GM19395 (cell line): ENCODE data around the gene ADGRG4.
"Not testable (repeated sequence)": the region's sequence is repeated elsewhere in the genome, so short reads cannot be mapped to it uniquely, and the experiment has no call there.

Experiments
- ATAC-seq: cut with Tn5 transposase; IDR thresholded peaks from one replicate; pipeline ENCODE4 v1.9.1; 2021; ENCODE audit warnings: mild to moderate bottlenecking, moderate library complexity; ENCODE audit not compliant: unreplicated experiment

The ADGRG4 gene

GRCh38 chrX:136380010-136380769 lies 79.4 kb downstream of the ADGRG4 start:
- ATAC-seq, result no peak

GRCh38 chrX:136386173-136386572 lies 85.4 kb downstream of the ADGRG4 start:
- ATAC-seq, result no peak

GRCh38 chrX:136386826-136387225 lies 86.1 kb downstream of the ADGRG4 start:
- no peak for ATAC-seq

- no peak for ATAC-seq
Measured at GRCh38 chrX:136387951-136388502, 87.3 kb downstream of the ADGRG4 start.

- no peak for ATAC-seq
Measured at GRCh38 chrX:136390921-136391320, 90.2 kb downstream of the ADGRG4 start.

- no peak for ATAC-seq
Measured at GRCh38 chrX:136395271-136395670, 94.5 kb downstream of the ADGRG4 start.

- ATAC-seq, result no peak
Measured at GRCh38 chrX:136397001-136397400, 96.2 kb downstream of the ADGRG4 start.

GRCh38 chrX:136405126-136405525 lies 104.4 kb downstream of the ADGRG4 start:
- ATAC-seq, result no peak

GRCh38 chrX:136417806-136418205 lies 117.0 kb downstream of the ADGRG4 start:
- ATAC-seq, result peak; percentile 58

GRCh38 chrX:136421338-136421737 lies 120.6 kb downstream of the ADGRG4 start:
- no peak for ATAC-seq

GRCh38 chrX:136423724-136424123 lies 123.0 kb downstream of the ADGRG4 start:
- no peak for ATAC-seq

- ATAC-seq, result no peak
Measured at GRCh38 chrX:136425996-136426395, 125.2 kb downstream of the ADGRG4 start.

GRCh38 chrX:136431625-136432024 lies 130.9 kb downstream of the ADGRG4 start:
- ATAC-seq, result no peak

GRCh38 chrX:136437774-136438173 lies 137.0 kb downstream of the ADGRG4 start:
- no peak for ATAC-seq

GRCh38 chrX:136438192-136438591 lies 137.4 kb downstream of the ADGRG4 start:
- ATAC-seq, result no peak

GRCh38 chrX:136445674-136446073 lies 144.9 kb downstream of the ADGRG4 start:
- not testable (repeated sequence) for ATAC-seq

GRCh38 chrX:136446208-136446607 lies 145.4 kb downstream of the ADGRG4 start:
- ATAC-seq, result no peak

GRCh38 chrX:136447308-136447707 lies 146.5 kb downstream of the ADGRG4 start:
- ATAC-seq, result no peak

GRCh38 chrX:136447968-136448367 lies 147.2 kb downstream of the ADGRG4 start:
- no peak for ATAC-seq

GRCh38 chrX:136450050-136450830 lies 149.5 kb downstream of the ADGRG4 start:
- ATAC-seq, result no peak

- ATAC-seq, result no peak
Measured at GRCh38 chrX:136452614-136453013, 151.9 kb downstream of the ADGRG4 start.

GRCh38 chrX:136453114-136453513 lies 152.4 kb downstream of the ADGRG4 start:
- ATAC-seq, result no peak
